Gastrocnemius medialis (tissue), 4 donors: ENCODE data around the gene DMKN.

Experiments used
- CTCF ChIP-seq, 5 experiments: fragments of 450-650 bp in 3 of 5; fragments of 200-600 bp in 2 of 5; sonication (generic) in 2 of 5; IDR thresholded peaks in 4 of 5; conservative IDR thresholded peaks in 1 of 5; 1 replicate in 4 of 5; 2 replicates in 1 of 5; pipeline ENCODE4 v1.5.1; 2016 to 2019; ENCODE audit warnings: antibody characterized with exemption in 5 of 5, mild to moderate bottlenecking in 3 of 5, moderate library complexity in 3 of 5
- POLR2A ChIP-seq, 2 donors: fragments of 450-650 bp; IDR thresholded peaks; one replicate each; pipeline ENCODE4 v1.6.1; 2017; ENCODE audit warnings: antibody characterized with exemption in 2 of 2, mild to moderate bottlenecking in 2 of 2, moderate library complexity in 2 of 2

GRCh38 chr19:35539850-35540249, 26.4 kb upstream of the DMKN start:
- TF ChIP-seq CTCF (IDR thresholded peaks at IDR 0.05 in 4 of 5, conservative IDR thresholded peaks at IDR 0.05 in 1 of 5), result no peak
- no peak for TF ChIP-seq POLR2A (IDR thresholded peaks at IDR 0.05)
